PC-3 (cell line): Measurements from ENCODE around the gene PRDM4. TPM values are rescaled to one million over a fixed set of nuclear protein-coding genes. Genes with fewer than 3 reads are reported as not detected.

Experiments used
- ATAC-seq: fragments of 200-7000 bp; cut with Tn5 transposase; 2 replicates; pipeline ENCODE4 v1.9.1; 2020; ENCODE audit warnings: mild to moderate bottlenecking, moderate library complexity
- BruUV-seq: library from RNA; stranded (reverse); fragments of 400-500 nt; replicated peaks from 2 replicates; lab custom pipeline; 2021; lab: Mats Ljungman, UMichigan
- CTCF ChIA-PET: fragments of 300-600 bp; sonication (Branson Sonifier 250); formaldehyde crosslinking; loops from one replicate; lab custom pipeline; 2022; ENCODE audit warnings: antibody characterized with exemption; lab: Charles Lee
- POLR2A ChIA-PET: fragments of 300-600 bp; sonication (Branson Sonifier 250); formaldehyde crosslinking; loops from one replicate; lab custom pipeline; 2022; ENCODE audit warnings: antibody characterized with exemption; ENCODE audit not compliant: unreplicated experiment; lab: Charles Lee
- DNase-seq: peaks from one replicate; pipeline ENCODE4 v3.0.0-alpha.2; 2015
- H2AFZ ChIP-seq: fragments of 300-600 bp; sonication (generic); 2 replicates; pipeline ENCODE4 v1.6.0; 2016; ENCODE audit warnings: antibody characterized with exemption, low read length
- H3F3A ChIP-seq: fragments of 300-600 bp; sonication (generic); one replicate; pipeline ENCODE4 v1.6.0; 2017; ENCODE audit warnings: antibody characterized with exemption, low read length, control low read depth, mild to moderate bottlenecking; ENCODE audit not compliant: unreplicated experiment
- H3K27ac ChIP-seq: fragments of 300-600 bp; sonication (generic); 2 replicates; pipeline ENCODE4 v1.5.1; 2016; ENCODE audit warnings: mild to moderate bottlenecking, low read length
- H3K27me3 ChIP-seq: fragments of 300-600 bp; sonication (generic); 2 replicates; pipeline ENCODE4 v1.6.1; 2016; ENCODE audit warnings: low read length, mixed read lengths
- H3K36me3 ChIP-seq: fragments of 300-600 bp; sonication (generic); 2 replicates; pipeline ENCODE4 v1.6.1; 2016; ENCODE audit warnings: low read depth, mixed run types, low read length, mixed read lengths
- H3K4me1 ChIP-seq: fragments of 300-600 bp; sonication (generic); 2 replicates; pipeline ENCODE4 v1.5.1; 2016; ENCODE audit warnings: low read length; ENCODE audit not compliant: insufficient read depth
- H3K4me2 ChIP-seq: fragments of 300-600 bp; sonication (generic); 2 replicates; pipeline ENCODE4 v1.6.0; 2016; ENCODE audit warnings: low read length
- H3K4me3 ChIP-seq: fragments of 300-600 bp; sonication (generic); 2 replicates; pipeline ENCODE4 v1.5.1; 2016; ENCODE audit warnings: mild to moderate bottlenecking, low read length, mixed read lengths
- H3K79me2 ChIP-seq: fragments of 300-600 bp; sonication (generic); 2 replicates; pipeline ENCODE4 v1.6.1; 2017; ENCODE audit warnings: low read length, mixed read lengths
- H3K9ac ChIP-seq: fragments of 300-600 bp; sonication (generic); 2 replicates; pipeline ENCODE4 v1.6.0; 2016; ENCODE audit warnings: mild to moderate bottlenecking, low read length
- H3K9me2 ChIP-seq: fragments of 300-600 bp; sonication (generic); replicated peaks from 2 replicates; pipeline ENCODE4 v1.6.1; 2016; ENCODE audit warnings: mixed run types, low read length, mixed read lengths
- H3K9me3 ChIP-seq: fragments of 300-600 bp; sonication (generic); 2 replicates; pipeline ENCODE4 v1.6.1; 2016; ENCODE audit warnings: low read length, mixed read lengths
- H4K20me1 ChIP-seq: fragments of 300-600 bp; sonication (generic); 2 replicates; pipeline ENCODE4 v1.6.1; 2016; ENCODE audit warnings: low read length, mixed read lengths
- CTCF ChIP-seq: fragments of 300-600 bp; sonication (generic); conservative IDR thresholded peaks from 2 replicates; pipeline ENCODE4 v1.5.1; 2017; ENCODE audit warnings: antibody characterized with exemption, low read depth, mild to moderate bottlenecking, low read length
- EZH2 ChIP-seq: fragments of 300-600 bp; sonication (generic); IDR thresholded peaks from one replicate; pipeline ENCODE4 v1.6.1; 2017; ENCODE audit warnings: antibody characterized with exemption, mild to moderate bottlenecking, low read length; ENCODE audit not compliant: unreplicated experiment
- EZH2phosphoT487 ChIP-seq: fragments of 300-600 bp; sonication (generic); IDR thresholded peaks from 2 replicates; pipeline ENCODE4 v1.6.1; 2018; ENCODE audit warnings: mild to moderate bottlenecking, antibody characterized with exemption, low read length, borderline replicate concordance
- intact Hi-C: fragments of 100-400 bp; cut with micrococcal nuclease; formaldehyde crosslinking; loops from 2 replicates; pipeline ENCODE4 v1.9.0; 2023
- total RNA-seq: library from RNA; depleted of rRNA; stranded (reverse); fragments of >200 nt; gene quantifications from 2 replicates; pipeline ENCODE4 v1.2.3, GENCODE V29; 2014

PRDM4 gene
- total RNA-seq, 1 experiment from 2014 or later, result 22.6 TPM

GRCh38 chr12:107779077-107779831 is 18.3 kb upstream of the PRDM4 start:
- TF ChIP-seq CTCF, result no peak
- no peaks in the 10 kb centered on the region for H3K79me2 ChIP-seq
- no TSS peak for BruUV-seq
- ChIA-PET POLR2A (no interaction called here), CTCF (no interaction called here)
- no peaks in the 10 kb centered on the region for H4K20me1 ChIP-seq
- H3K4me2 ChIP-seq, result no peak overlapping the region
- H3K4me3 ChIP-seq, result no peak overlapping the region
- DNase-seq, result no peak
- H3K9me2 ChIP-seq, result no peaks in the 10 kb centered on the region
- no peak for ATAC-seq
- H3K9ac ChIP-seq, result no peak overlapping the region
- H3K27me3 ChIP-seq, result peaks cover 83% of the 10 kb centered on the region
- no peak overlapping the region for H3K27ac ChIP-seq
- no peaks in the 10 kb centered on the region for H3F3A ChIP-seq
- H2AFZ ChIP-seq, result no peak overlapping the region
- intact Hi-C loops, result no loop called here
- H3K4me1 ChIP-seq, result no peaks in the 10 kb centered on the region
- H3K36me3 ChIP-seq, result no peaks in the 10 kb centered on the region
- H3K9me3 ChIP-seq, result no peaks in the 10 kb centered on the region

- no TSS peak for BruUV-seq
- H4K20me1 ChIP-seq, result no peaks in the 10 kb centered on the region
- no peaks in the 10 kb centered on the region for H3K79me2 ChIP-seq
- no peaks in the 10 kb centered on the region for H3K4me1 ChIP-seq
- H3K9me3 ChIP-seq, result no peaks in the 10 kb centered on the region
- ChIA-PET POLR2A (no interaction called here), CTCF (no interaction called here)
- DNase-seq (no peak), ATAC-seq (no peak)
- intact Hi-C loops, result no loop called here
- no peak overlapping the region for H3K4me2 ChIP-seq
- H3K27me3 ChIP-seq, result peaks cover 85% of the 10 kb centered on the region
- no peak overlapping the region for H3K27ac ChIP-seq
- H3F3A ChIP-seq, result no peaks in the 10 kb centered on the region
- H2AFZ ChIP-seq, result no peak overlapping the region
- H3K36me3 ChIP-seq, result no peaks in the 10 kb centered on the region
- H3K4me3 ChIP-seq, result no peak overlapping the region
- no peak overlapping the region for H3K9ac ChIP-seq
- no peaks in the 10 kb centered on the region for H3K9me2 ChIP-seq
- TF ChIP-seq EZH2 (no peak), EZH2phosphoT487 (no peak), CTCF (no peak)
Observed at GRCh38 chr12:107778383-107779025, 17.6 kb upstream of the PRDM4 start.

- H3K9ac ChIP-seq, result no peak overlapping the region
- H3K79me2 ChIP-seq, result no peaks in the 10 kb centered on the region
- intact Hi-C loops, result no loop called here
- no peaks in the 10 kb centered on the region for H3F3A ChIP-seq
- H4K20me1 ChIP-seq, result no peaks in the 10 kb centered on the region
- H3K36me3 ChIP-seq, result no peaks in the 10 kb centered on the region
- no peak overlapping the region for H2AFZ ChIP-seq
- H3K9me2 ChIP-seq, result no peaks in the 10 kb centered on the region
- no peak for TF ChIP-seq EZH2
- TF ChIP-seq EZH2phosphoT487, result no peak
- TF ChIP-seq CTCF, result no peak
- H3K4me3 ChIP-seq, result no peak overlapping the region
- POLR2A ChIA-PET, result no interaction called here
- H3K27me3 ChIP-seq, result peaks cover 79% of the 10 kb centered on the region
- no peak overlapping the region for H3K4me2 ChIP-seq
- ATAC-seq (no peak), DNase-seq (no peak)
- H3K4me1 ChIP-seq, result no peaks in the 10 kb centered on the region
- no peaks in the 10 kb centered on the region for H3K9me3 ChIP-seq
- BruUV-seq, result no TSS peak
- no peak overlapping the region for H3K27ac ChIP-seq
- CTCF ChIA-PET, result no interaction called here
Observed at GRCh38 chr12:107776171-107776570, 15.2 kb upstream of the PRDM4 start.
